Epidermal melanocyte (primary cell): ENCODE measurements around the gene ATP2A3.

Experiments
- DNase-seq: peaks from one replicate; pipeline ENCODE4 v3.0.0; 2011; ENCODE audit warnings: low spot score; ENCODE audit not compliant: insufficient read length

The ATP2A3 gene

DNA sequence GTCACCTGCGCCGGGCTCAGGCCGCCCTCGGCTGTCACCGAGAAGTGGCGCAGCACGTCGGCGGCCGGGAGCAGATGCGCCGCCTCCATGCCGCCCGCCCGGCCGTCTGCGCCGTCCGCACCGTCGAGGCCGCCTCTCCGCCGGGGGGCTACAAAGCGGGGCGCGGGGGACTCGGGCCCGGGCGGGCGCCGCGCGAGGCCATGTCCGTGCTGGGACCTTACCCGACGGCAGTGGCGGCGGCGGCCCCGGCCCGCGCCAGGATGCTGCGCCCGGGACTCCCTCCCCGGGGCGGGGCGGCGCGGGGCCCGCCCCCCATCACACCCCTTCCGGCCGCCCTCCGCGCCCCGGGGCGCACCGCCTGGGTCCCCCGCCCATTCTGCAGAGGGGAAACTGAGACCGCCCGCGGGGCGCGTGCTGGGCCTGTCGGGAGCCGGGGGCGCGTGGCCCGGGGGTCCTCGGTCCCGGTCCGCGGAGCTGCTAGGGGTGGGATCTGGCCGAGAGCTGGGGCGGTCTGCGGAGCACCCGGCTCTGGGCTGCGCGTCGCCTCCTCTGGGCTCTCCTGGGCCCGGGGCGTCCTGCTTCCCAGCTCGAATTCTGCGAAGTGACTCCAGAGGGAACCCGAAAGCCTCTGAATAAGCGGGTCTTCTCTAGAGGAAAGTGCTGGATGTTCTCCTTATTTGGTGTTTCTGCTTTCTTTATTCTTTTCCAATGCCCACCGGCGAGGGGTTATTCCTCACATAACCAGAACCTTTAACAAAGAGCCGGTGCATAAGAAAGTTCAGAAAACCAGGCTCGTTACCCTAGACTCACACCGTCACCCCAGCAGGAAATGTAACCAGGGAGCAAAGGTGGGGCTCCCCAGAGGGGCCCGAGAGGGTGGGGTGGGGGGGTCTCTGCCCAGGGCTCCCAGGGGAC lies at the start of gene ATP2A3:
Gene ATP2A3, minus strand, starts transcription at position 235 of the 915 bp plus-strand sequence. Its CDS starts 146 bp downstream, at position 89.
- no peak for DNase-seq

DNA sequence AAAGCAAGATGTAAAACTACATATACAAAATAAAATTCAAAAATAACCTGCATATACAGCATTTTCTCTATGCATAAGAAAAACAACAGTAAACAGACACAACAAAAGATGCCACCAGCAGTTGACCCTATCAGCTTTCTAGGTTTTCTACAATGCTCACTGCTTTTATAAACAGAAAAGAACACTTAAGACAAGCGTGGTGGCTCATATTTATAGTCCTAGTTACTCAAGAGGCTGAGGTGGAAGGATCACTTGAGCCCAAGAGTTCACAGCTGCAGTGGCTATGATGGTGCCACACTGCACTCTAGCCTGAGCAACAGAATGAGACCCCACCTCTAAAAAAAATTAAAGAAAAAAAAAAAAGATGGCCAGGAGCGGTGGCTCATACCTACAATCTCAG lies 46.5 kb upstream of the ATP2A3 start:
- DNase-seq = no peak

DNA sequence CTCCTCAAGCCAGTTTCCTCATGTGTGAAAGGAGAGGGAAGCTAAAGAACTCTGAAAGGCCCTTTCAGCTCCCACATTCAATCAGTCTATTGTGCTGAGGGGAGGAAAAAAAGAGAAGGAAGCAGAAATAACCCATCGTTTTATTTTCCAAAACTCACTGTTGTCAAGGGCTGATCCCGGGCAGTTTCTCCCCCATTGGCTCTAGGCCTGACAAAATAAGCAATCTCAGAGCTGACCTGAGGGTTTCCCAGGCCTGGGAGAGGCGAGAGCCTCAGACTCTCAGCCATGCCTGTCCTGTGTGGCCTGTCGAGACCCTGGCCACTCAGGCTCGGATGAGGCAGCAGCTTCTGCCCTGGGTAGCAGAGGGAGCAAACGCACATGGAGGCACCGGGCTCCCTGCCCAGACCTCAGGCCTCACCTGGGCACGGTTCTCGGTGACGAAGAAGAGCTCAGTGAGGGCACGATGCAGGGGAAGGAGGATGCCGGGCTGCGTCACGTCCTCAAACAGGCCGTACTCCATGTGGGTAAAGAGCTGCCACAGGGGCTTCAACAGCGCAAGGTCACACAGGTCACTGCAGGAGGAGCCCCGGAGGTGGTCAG lies 45.0 kb upstream of the ATP2A3 start:
- no peak for DNase-seq

DNA sequence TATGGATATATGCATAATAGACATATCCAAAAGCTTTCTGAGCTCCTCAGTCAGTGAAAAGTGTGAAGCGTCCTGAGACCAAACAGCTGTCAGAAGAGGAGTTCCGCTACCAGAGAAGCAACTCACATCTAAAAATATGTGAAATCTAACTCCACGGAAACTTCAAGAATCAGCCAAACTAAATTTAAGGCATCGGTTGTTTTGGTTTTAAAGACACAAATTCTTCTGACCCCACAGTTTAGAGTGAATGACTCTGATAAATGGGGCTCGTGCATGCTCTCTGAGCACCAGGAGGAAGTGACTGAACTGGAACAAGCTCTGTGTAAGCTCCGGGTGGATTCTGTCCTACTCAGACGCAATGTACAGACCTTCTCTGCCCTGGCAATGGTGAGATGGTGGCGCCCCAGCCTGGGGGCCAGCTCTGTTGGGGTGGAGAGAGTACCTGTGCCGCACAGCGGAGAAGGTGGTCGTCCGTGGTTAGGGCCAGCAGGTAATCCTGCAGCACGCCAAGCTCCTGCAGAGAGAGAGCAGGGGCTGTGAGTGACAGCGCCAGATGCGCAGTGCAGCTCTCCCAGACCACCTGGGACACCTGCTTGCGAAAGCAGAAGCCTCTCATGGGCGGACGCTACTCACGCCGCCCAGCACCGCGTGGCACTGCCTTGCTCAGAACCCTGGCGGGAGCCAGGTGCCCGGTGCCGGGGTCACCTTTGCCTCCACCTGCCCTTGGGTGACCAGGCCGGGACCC lies 44.4 kb upstream of the ATP2A3 start:
- DNase-seq = no peak

DNA sequence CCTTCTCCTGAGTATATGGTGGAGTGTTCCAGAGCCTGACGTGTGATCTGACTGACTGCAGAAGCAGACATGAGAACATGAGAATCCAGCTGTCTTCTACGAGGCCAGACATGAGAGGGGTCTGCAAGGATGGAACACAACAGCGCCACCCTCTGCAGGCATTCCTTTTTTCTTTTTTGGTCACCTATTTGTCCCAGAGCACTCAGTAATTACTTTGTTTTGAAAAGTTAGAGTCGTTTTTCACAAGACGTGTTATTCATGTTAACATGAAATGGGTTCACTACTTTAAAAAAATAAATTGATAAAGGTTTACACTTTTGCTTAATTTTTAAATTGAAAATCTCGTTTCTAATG lies 43.8 kb upstream of the ATP2A3 start:
- no peak for DNase-seq

DNA sequence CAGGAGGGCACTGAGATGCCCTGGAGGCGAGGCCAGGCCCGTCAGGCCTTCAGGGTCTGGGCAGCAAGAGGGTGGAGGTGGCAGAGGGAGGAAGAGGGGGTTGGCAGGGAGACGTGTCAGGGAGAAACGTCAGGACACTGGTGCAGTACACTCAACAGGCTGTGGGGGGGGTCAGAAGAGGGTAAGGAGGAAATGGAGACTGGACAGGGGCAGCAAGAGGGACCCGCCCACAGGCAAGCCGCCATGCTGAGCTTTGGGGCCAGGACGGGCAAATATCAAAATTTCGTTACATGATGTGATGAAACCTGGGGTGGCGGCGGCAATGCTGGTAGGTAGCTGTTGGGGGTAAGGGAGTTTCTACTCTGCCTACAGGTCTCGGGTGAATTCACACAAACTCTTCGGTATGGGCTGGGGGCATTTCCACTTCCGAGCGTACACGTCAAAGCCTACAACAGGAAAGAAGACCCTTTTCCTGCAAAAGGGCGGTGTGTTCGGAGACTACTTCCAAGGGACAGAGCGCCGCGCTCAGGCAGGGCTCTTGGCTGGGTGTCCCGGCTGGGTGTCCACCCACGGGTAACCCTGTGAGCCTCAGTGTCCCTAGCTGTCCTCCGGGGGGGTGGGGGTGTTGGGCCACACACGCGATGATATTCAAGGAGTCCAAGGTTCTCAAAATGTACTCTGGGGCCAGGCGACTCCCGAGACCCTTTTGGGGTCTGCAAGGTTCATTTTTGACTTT lies 43.3 kb upstream of the ATP2A3 start:
- DNase-seq = no peak

DNA sequence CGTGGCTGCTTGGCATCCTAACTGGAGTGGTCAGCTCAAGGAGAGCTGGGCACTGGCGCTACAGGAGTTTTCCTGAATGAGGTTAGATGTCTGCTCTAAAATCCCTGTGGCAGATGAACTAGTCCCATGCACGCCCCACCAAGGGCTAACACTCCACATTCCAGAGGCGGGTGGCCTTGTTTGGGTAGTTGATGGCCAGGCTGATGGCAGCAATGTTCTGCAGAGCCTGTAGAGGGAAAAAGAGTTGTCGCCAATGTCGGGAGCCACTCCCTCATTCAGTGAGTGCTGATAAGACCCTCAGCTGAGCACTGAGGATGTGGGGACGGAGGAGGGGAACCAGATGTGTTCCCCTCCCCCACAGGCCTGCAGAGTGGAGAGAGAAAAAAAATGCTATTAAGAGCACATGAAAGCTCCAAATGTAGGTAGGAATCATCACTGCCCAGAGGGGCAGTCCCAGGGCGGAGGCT lies 42.5 kb upstream of the ATP2A3 start:
- DNase-seq = no peak

DNA sequence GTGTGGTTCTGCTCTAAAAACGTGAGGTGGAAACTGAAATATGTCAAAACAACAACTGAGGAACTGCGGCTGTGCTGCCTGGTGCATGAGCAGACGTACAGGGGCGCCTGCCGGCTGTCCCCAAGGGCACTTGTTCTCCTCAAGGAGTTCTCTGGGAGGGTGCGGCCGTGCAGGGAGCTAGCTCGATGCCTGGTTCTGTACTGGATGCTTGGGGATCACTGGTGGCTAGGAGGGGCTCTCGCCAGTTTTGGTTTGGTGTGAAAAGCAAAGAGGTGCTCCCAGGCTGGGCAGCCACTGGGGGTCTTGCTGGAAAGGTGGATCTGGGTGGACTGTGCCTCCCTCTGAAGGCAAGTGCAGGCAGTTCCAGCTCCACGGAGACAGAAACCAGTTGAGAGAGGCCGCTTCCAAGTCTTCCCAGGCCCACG lies 41.9 kb upstream of the ATP2A3 start:
- no peak for DNase-seq

DNA sequence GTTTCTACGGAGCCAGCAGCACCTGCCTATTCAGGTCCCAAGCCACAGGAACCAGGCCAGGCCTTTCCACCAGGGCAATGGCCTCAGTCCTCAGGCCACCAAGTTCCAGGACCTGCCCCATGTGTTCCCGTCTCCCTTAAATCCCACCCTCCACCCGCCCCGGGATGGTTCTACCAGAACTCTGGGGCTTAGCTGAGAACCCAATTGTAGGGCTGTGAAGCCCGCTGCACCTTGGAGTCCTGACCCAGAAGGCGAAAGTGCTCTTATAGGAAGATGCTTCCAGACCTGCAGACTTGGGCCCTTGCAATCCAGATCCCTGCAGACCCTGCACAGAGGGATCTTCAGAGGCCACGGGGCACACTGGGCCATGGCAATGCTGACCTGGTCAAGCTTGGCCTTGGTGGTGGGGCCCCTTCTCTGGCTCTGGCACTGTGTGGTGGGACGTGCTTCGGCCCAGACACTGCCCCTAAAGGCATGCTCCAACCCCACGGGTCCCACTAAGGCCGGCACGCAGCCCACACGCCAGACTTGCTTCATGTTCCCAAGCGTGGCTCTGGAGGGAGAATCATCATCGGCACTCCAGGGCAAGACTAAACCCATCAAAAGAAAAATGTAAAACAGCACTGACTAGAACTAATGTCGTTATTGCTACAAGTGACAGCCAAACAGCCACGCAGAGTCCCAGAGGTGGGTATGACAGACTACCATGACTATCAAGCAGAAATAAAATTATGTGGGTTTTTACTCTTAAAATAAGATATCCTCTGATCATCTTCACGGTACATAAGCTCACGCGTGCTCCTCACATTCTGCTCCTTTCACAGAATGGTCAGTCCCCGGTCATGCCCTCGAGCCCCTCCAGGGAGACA lies 41.3 kb upstream of the ATP2A3 start:
- DNase-seq = no peak

DNA sequence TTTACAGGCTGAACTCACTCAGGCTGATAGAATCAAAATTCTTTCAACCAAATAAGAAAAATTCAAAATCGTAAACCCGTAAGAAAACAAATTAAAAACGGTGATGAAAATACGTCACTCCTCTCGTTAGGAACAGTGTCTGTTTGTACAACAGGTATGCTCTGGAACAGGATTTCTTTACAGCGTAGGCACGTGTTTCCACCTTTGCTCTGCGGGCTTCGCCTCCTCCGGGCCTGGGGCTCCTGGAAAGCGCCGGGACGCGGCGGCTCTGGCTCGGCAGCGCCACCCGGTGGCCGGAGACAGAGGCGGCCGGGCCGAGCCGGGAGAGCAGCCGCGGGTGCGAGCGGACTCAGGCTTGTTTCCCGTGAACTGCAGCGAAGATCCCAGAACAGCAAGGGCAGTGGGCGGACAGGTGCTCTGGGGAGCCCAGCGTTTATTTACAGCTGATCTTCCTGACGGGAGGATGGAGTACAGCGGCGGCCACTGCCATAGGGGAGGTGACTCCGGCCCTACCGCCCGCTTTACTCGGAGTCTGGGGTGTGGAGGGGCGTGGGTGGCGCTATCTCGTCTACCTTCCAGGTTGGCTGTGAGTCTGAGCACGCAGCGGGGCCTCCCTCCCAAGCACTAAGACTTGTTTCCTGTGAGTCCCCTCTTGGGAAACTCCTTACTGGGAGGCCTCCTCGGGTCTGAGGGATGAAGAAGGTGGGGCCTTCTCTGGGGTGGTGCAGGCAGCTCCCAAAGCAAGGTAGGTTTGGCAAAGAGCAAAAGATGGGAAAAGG lies 40.5 kb upstream of the ATP2A3 start:
- DNase-seq = no peak

DNA sequence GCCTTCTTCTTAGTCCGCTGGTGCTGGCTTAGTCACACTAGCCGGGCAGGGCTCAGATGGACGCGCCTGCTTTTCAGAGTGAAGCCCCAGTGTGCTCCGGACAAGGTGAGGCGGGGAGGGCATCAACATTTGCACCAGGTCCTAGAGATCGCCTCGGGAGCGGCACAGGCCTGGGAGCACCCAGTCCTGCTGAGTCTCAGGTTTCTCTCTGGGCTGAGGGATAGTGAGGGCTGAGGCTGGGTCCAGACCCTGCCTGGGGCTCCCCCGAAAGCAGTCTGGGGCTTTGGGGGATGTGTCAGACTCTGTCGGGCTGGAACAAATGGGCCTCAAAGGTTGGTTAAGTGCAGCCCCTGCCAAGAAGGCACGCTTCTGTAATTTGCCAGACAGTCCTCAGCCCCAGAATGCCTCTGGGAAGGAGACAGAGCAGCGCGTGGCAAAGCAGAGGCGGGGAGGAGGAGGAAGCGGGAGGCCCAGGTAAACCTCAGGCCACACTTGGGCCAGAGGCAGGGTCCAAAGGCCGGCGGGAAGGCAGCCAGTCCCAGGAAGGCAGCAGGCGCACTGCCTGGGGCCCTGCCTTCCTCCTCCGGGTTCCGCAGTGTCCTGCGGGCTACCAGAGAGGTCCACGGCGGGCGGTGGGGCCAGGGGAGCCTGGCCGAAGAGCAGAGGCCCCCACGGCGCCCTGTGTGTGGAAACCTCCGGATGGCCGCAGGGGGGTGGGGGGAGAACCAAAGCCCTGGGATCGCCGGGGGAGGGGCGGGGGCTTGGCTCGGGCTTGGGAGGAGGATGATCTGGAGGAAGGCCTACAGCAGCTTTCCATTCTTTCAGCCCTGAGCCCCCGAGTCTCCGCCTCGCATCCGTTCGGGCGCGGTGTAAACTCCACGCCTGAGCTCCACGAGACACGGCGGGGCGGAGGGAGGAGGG lies 39.5 kb upstream of the ATP2A3 start:
- no peak for DNase-seq

DNA sequence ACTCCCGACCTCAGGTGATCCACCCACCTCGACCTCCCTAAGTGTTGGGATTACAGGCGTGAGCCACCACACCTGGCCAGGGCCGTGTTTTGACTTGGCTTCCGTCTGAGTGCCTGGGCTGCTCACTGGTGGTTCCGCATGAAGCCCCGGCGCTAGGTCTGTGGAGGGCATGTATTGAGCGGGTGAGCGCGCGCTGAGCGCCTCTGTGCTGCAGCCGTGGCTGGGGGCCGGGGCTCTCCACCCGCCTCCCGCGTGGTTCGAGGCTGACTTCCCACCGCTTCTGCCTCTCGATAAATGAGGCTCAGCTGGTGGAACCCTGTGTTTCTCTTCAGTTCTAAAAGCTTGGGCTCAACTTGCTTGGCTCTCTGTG lies 38.9 kb upstream of the ATP2A3 start:
- DNase-seq = no peak

DNA sequence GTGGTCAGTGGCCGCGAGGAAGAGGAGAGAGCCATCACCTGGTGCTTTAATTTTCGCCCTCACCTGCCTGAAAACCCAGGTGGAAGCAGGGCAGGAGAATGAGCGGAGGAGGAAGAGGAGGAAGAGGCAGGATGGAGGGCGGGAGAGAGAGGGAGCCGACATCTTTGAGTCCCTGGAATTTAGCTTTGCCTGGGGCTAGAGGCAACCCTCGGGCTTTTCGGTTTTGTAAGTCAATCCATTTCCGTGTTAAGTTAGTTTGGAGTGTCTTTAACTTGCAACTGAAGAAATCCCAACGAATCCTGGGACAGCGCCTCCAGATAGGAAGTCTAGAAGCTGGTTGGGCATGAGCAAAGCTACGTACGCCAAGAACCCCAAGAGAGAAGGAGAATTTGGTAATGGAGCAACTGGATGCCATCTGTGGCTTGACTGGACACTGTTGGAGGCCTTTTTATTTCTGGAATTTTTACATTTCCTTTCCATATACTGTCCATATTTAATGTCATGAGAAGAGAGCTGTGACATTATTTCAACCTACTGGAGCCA lies 36.9 kb upstream of the ATP2A3 start:
- DNase-seq = no peak

DNA sequence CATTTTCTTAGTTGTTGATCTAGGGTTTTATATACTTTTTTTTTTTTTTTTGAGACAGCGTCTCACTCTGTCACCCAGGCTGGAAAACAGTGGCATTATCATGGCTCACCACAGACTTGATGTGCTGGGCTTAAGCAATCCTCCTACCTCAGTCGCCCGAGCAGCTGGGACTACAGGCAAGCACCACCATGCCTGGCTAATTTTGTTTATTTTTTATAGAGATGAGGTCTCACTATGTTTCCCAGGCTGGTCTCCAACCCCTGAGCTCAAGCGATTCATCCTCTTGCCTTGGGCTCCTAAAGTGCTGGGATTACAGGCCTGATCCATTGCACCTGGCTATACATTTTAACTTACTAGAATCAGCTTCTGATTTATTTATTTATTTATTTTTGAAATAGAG lies 34.2 kb upstream of the ATP2A3 start:
- DNase-seq = no peak

DNA sequence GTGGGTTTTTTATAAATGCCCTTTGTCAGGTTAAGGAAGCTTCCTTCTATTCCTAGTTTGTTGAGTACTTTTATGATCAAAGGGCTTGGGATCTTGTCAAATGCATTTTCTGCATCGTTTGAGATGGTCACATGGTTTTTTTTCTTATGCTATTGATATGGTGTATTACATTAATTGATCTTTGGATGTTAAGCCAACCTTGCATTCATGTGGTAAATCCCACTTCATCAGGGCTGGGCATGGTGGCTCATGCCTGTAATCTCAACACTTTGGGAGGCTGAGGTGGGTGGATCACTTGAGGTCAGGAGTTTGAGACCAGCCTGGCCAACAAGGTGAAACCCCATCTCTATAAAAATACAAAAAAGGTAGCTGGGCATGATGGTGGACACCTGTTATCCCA lies 30.8 kb upstream of the ATP2A3 start:
- DNase-seq = no peak

DNA sequence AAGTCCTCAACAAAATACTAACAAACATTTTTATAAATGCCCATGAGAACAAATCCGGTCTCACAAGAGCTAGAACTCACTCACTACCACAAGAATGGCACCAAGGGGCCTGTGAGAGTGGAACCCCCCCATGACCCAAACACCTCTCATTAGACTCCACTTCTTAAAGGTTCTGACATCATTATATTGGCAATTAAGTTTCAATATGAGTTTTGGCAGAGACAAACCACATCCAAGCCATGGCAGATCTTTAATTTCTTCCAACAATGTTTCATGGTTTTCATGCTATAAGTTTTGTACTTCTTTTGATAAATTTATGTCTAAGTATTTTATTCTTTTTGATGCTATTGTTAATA lies 30.0 kb upstream of the ATP2A3 start:
- DNase-seq = no peak

DNA sequence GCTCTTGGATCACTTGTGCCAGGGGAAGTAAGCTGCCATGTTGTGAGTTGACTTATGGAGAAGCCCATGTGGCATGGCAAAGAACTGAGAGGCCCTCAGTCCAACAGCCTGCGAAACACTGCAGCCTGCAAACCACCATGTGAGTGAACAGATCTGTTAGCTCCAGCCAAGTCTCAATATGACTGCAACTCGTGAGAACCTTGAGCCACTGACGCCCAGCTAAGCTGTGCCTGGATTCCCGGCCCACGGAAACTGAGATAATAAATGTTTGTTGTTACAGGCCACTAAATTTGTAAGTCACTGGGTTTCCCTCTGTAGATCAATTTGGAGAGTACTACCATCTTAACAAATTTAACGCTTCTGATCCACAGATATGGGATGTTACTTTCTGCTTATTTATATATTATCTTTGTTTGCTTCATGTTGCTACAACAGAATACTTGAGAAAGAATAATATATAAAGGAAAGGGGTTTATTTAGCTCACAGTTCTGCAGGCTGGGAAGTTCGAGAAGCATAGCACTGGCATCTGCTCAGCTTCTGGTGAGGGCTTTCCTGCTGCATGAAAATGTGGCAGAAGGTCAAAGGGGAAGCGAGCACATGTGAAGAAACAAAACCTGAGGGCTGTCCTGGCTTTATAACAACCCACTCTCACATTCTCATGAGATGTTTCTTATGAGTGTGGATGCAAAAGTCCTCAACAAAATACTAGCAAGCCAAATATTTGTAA lies 29.4 kb upstream of the ATP2A3 start:
- no peak for DNase-seq

DNA sequence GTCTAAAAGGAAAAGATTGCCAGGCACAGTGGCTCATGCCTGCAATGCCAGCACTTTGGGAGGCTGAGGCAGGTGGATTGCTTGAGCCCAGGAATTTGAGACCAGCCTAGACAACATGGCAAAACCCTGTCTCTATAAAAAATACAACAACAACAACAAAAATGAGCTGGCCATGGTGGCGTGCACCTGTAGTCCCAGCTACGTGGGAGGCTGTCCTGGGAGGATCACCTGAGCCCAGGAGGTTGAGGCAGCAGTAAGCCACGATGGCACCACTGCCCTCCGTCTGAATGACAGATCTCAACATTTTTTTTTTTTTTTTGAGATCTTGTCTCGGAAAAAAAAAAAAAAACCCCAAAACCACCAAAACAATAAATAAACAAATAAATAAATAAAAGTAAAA lies 28.1 kb upstream of the ATP2A3 start:
- no peak for DNase-seq
